HG02943 (cell line): ENCODE results near the gene CTDSPL.

ENCODE experiments used
- ATAC-seq: cut with Tn5 transposase; IDR thresholded peaks from one replicate; pipeline ENCODE4 v1.9.1; 2021; ENCODE audit warnings: mild to moderate bottlenecking, low read depth, moderate library complexity; ENCODE audit not compliant: unreplicated experiment

CTDSPL gene

GRCh38 chr3:37909067-37909911, 47.6 kb downstream of the CTDSPL start:
- no peak for ATAC-seq

- ATAC-seq, result no peak
These were observed 49.2 kb downstream of the CTDSPL start for GRCh38 chr3:37910671-37911400.

- ATAC-seq, result no peak
These were observed 50.5 kb downstream of the CTDSPL start for GRCh38 chr3:37912052-37912733.

DNA sequence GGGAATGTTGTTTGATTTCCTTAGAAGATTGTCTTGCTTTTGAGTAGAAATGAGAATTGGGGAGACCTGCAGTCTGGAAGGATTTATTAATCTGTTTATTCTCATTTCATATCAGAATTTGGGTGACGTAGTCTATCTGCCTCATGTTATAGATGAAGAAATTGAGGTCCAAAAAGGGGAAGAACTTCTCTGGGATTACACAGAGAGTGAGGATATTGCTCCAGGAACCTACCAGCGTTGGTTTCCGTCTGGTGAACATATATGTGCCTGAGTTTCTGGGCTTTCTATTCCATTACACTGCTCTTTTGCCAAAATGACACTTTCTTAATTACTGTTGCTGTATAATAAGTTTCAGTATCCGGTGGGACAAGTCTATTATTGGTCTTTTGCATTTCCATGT, 51.8 kb downstream of the CTDSPL start:
- ATAC-seq, result no peak

GRCh38 chr3:37916685-37917084, 55.0 kb downstream of the CTDSPL start:
- no peak for ATAC-seq

GRCh38 chr3:37918627-37919026, 56.9 kb downstream of the CTDSPL start:
- ATAC-seq, result no peak

DNA sequence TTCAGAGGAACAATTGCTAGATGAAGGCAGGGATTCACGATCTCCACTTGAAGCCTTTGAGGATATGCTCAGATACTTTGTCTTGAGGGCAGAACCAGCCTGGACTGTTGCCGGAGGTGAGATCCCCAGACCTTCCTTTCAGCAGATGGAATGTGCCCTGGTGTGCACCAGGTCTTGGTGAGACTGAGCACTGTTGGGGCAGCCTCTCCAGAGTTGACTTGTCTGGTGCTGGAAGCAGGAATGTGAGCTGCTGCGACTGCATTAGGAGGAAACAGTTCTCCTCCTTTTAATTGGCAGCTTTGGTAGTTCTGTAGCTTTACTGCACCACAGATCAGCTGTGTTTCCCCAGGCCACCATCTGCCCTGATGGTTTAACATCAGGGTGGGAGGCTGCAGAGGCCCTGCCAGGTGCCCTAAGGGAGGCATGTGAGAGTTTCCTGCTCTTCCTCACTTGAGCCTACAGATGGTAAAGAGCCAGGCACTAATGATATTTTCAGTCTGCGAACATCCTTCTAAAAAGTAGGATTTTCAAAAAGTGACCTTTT, 58.5 kb downstream of the CTDSPL start:
- ATAC-seq, result no peak

DNA sequence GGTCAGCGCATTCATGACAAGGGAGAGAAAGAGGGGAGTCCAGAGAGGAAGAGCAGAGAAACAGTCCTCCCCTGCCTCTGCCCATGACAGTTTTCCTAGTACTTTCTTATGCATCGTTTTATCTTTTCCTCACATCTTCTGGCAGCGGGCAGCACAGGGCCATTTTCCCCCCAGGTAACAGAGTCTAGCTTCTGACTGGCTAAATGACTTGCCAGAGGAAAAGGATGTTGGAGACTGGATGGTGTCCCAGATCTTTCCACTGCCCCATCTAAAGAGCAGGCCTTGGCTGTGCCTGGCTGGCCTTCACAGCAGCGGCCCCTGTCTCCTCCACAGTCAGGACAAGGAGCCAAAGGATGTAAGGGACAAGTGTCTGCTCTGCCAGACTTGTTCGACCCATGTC, 59.3 kb downstream of the CTDSPL start:
- ATAC-seq, result no peak

- ATAC-seq, result no peak
These were observed 61.3 kb downstream of the CTDSPL start for GRCh38 chr3:37922721-37923568.

DNA sequence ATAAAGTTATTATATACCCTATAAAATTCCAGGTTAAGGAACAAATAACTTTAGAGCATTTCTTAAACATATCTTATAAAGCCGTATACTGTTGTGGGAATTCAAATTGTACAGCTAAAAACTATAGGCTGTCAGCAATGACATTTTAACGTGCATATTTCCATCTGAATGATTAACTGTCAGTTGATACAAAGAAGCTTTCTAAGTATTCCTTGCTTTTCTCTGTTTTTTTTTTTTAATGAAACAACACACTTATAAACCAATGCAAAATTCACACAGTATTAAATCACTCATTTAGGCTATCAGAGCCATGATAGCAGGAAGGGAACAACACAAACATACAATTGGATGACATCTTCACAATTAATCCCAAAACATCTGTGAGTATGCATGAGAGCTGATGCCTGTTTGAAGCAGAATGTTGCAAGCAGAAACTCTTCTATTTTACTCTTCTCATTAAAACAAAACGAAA, 61.9 kb downstream of the CTDSPL start:
- ATAC-seq, result no peak

DNA sequence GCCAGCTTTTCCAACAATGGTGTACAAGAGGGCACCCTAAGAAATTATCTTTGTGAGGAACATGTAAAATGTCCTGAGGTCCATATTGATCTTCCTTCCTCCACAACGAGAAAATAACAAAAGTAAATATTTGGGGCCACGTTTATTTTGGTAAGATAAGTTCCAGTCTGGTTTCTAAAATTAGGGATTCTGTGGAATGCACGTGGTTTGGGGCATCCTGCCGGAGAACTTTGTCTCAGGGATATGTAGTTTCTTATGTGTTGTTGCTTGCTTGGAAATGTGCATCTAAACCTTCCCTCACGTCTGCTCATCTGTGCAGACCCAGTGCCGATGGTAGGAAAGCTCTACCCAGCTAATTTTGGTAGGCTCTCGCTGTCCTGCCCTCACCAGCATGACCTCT, 62.8 kb downstream of the CTDSPL start:
- no peak for ATAC-seq

DNA sequence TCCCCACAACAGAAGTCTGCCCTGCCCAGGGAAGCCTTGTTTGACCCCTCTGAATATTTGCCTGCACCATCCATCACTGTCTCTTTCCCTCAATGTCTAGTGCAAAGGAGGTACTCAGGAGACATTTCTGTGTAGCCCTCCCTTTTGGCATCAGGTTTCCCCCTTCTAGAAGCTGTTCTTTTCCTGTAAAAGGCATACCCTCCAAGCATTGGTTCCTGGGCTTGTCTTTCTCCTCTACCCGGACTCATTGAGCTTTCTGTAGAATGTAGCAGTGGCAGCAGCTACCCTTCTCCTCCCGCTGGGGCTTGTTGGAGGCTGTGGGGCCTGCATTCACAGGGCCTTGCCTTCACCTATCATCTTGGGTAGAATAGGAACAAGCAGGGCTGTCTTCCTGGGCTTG, 63.5 kb downstream of the CTDSPL start:
- no peak for ATAC-seq

DNA sequence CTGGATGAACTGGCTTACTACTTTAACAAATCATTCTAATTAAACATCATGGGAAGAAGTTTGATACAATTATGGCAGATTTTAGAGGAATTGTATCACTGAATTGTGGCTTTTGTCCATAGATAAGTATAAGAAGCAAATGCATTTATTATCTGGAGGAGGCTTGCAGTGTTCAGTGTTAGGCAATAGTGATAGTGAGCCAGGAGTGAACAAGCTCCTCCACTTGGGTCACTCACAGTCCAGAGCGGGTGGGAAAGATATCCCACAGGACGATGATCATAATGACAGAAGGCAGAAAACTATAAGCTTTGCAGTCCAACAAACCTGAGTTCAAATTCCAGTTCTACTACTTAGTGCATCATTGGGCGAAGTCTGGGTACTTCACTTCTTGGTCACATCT, 64.9 kb downstream of the CTDSPL start:
- no peak for ATAC-seq

DNA sequence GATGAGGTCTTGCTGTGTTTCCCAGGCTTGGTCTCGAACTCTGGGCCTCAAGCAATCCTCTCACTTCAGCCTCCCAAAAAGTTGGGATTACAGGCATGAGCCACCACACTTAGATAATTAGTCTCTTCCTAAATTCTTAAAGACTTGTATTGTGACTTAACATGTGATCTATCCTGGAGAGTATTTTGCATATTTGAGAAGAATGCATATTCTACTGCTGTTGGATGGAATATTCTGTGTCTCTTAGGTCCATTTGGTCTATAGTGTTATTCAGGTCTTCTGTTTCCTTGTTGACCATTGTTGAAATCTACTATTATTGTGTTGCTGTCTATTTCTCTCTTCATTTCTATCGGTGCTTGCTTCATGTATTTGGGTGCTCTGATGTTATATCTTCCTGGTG, 68.8 kb downstream of the CTDSPL start:
- no peak for ATAC-seq

- no peak for ATAC-seq
These were observed 70.8 kb downstream of the CTDSPL start for GRCh38 chr3:37932505-37932904.

DNA sequence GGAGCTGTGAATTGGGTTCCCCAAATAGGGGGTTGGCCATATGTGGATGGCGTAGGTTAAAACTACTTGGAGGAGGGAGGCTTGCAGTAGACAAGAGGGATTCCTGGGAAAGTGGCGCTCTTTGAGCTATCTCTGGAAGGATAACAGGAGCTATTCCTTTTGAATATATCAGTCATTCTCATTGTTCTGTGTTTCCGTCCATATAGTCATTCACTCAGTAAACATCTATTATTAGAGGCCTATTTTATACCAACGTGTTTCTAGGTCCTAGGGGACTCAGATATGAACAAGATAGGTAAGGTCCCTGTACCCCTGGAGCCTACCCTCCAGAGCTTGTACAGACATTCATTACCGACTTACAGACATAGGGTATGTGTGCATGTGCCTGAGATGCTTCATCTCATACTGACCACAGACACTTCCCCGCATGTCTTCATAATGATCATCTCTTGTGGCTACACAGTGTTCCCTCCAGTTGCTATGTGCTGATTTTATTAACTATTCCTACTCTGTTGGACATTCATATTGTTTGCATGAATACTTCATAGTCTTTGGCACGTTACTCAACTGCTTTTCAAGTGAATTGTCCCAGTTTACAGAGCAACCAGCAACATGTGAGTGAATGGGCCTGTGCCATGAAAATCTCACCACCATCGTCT, 73.1 kb downstream of the CTDSPL start:
- ATAC-seq, result no peak

GRCh38 chr3:37935290-37935668, 73.6 kb downstream of the CTDSPL start:
- no peak for ATAC-seq

- ATAC-seq, result no peak
These were observed 74.3 kb downstream of the CTDSPL start for GRCh38 chr3:37935756-37936666.

GRCh38 chr3:37937156-37937555, 75.5 kb downstream of the CTDSPL start:
- no peak for ATAC-seq
